Measurements from ENCODE around the gene IQSEC3.
"Not testable (repeated sequence)": the region's sequence is repeated elsewhere in the genome, so short reads cannot be mapped to it uniquely, and the experiment has no call there.

- not testable (repeated sequence) for TF ChIP-seq CTCF, POLR2A (IDR thresholded peaks at IDR 0.05)
Measured at GRCh38 chr12:44352-44751, 22.2 kb upstream of the IQSEC3 start.

All from body of pancreas (tissue), 4 donors.